Endothelial cell (in vitro differentiated cells): Measurements from ENCODE around the gene TPI1. TPM values are rescaled to one million over a fixed set of nuclear protein-coding genes. Genes with fewer than 3 reads are reported as not detected.

Experiments
- DNase-seq: peaks from one replicate; pipeline ENCODE4 v3.0.0; 2021; ENCODE audit warnings: low spot score
- H3K27ac Mint-ChIP-seq: one replicate; pipeline ENCODE4 v1.8.0; 2021; ENCODE audit warnings: mixed read lengths, inconsistent platforms; ENCODE audit not compliant: unreplicated experiment
- H3K27me3 Mint-ChIP-seq: one replicate; pipeline ENCODE4 v1.8.0; 2021; ENCODE audit warnings: mild to moderate bottlenecking, moderate library complexity, mixed read lengths, inconsistent platforms; ENCODE audit not compliant: unreplicated experiment
- H3K36me3 Mint-ChIP-seq: one replicate; pipeline ENCODE4 v1.8.0; 2021; ENCODE audit warnings: mild to moderate bottlenecking, low read depth, mixed read lengths, inconsistent platforms; ENCODE audit not compliant: unreplicated experiment
- H3K4me1 Mint-ChIP-seq: one replicate; pipeline ENCODE4 v1.8.0; 2021; ENCODE audit warnings: mild to moderate bottlenecking, mixed read lengths, inconsistent platforms; ENCODE audit not compliant: unreplicated experiment
- H3K4me3 Mint-ChIP-seq: one replicate; pipeline ENCODE4 v1.8.0; 2021; ENCODE audit warnings: mild to moderate bottlenecking, mixed read lengths, inconsistent platforms; ENCODE audit not compliant: unreplicated experiment
- H3K9me3 Mint-ChIP-seq: one replicate; pipeline ENCODE4 v1.8.0; 2021; ENCODE audit warnings: mixed read lengths, inconsistent platforms; ENCODE audit not compliant: unreplicated experiment
- CTCF ChIP-seq: fragments of 200-600 bp; sonication (generic); IDR thresholded peaks from one replicate; pipeline ENCODE4 v1.5.0; 2021; ENCODE audit warnings: antibody characterized with exemption; ENCODE audit not compliant: unreplicated experiment
- total RNA-seq: library from RNA; stranded (reverse); fragmentation: NEBNext Ultra II Directional; extraction: Animal tissue kit (Norgen Biotek cat#: 25700); gene quantifications from one replicate; pipeline ENCODE4 v1.2.1, GENCODE V29; 2021; ENCODE audit not compliant: unreplicated experiment

Gene TPI1
- total RNA-seq, 1 donor from 2014 or later: 356 TPM

- H3K27ac Mint-ChIP-seq: no peak overlapping the region
- no peaks in the 10 kb centered on the region for H3K9me3 Mint-ChIP-seq
- no peak overlapping the region for H3K4me3 Mint-ChIP-seq
- H3K27me3 Mint-ChIP-seq: peaks cover 6% of the 10 kb centered on the region
- H3K4me1 Mint-ChIP-seq: peaks cover 9% of the 10 kb centered on the region
- DNase-seq: no peak
- no peak for TF ChIP-seq CTCF
- H3K36me3 Mint-ChIP-seq: peaks cover 49% of the 10 kb centered on the region
Observed at GRCh38 chr12:6858799-6859198, 8.5 kb upstream of the TPI1 start.

GRCh38 chr12:6860116-6860515, 7.2 kb upstream of the TPI1 start:
- no peak for DNase-seq
- Mint-ChIP-seq H3K4me3 (peak overlapping the region; percentile 74), H3K27ac (no peak overlapping the region), H3K4me1 (no peaks in the 10 kb centered on the region), H3K27me3 (peaks cover 6% of the 10 kb centered on the region), H3K9me3 (no peaks in the 10 kb centered on the region), H3K36me3 (peaks cover 56% of the 10 kb centered on the region)
- TF ChIP-seq CTCF: no peak

- Mint-ChIP-seq H3K4me3 (peak overlapping the region; percentile 74), H3K27ac (no peak overlapping the region), H3K4me1 (no peaks in the 10 kb centered on the region), H3K9me3 (no peaks in the 10 kb centered on the region), H3K27me3 (peaks cover 11% of the 10 kb centered on the region), H3K36me3 (peaks cover 60% of the 10 kb centered on the region)
- no peak for DNase-seq
- no peak for TF ChIP-seq CTCF
Observed at GRCh38 chr12:6860942-6861341, 6.4 kb upstream of the TPI1 start.

- TF ChIP-seq CTCF: no peak
- H3K4me1 Mint-ChIP-seq: peaks cover under 1% of the 10 kb centered on the region
- peaks cover 11% of the 10 kb centered on the region for H3K27me3 Mint-ChIP-seq
- H3K9me3 Mint-ChIP-seq: no peaks in the 10 kb centered on the region
- H3K4me3 Mint-ChIP-seq: no peak overlapping the region
- H3K36me3 Mint-ChIP-seq: peaks cover 60% of the 10 kb centered on the region
- H3K27ac Mint-ChIP-seq: no peak overlapping the region
- DNase-seq: no peak
Observed at GRCh38 chr12:6861391-6861790, 5.9 kb upstream of the TPI1 start.

GRCh38 chr12:6863033-6863432, 4.3 kb upstream of the TPI1 start:
- no peaks in the 10 kb centered on the region for H3K9me3 Mint-ChIP-seq
- H3K27me3 Mint-ChIP-seq: peaks cover 14% of the 10 kb centered on the region
- H3K36me3 Mint-ChIP-seq: peaks cover 49% of the 10 kb centered on the region
- peak overlapping the region; percentile 8 for H3K4me3 Mint-ChIP-seq
- TF ChIP-seq CTCF: no peak
- no peak for DNase-seq
- H3K27ac Mint-ChIP-seq: no peak overlapping the region
- peaks cover 3% of the 10 kb centered on the region for H3K4me1 Mint-ChIP-seq
